GM21381 (cell line): Measurements from ENCODE around the gene NDFIP1.

Experiments used
- ATAC-seq: cut with Tn5 transposase; IDR thresholded peaks from one replicate; pipeline ENCODE4 v1.9.1; 2021; ENCODE audit warnings: mild to moderate bottlenecking, moderate library complexity; ENCODE audit not compliant: unreplicated experiment

The NDFIP1 gene

DNA sequence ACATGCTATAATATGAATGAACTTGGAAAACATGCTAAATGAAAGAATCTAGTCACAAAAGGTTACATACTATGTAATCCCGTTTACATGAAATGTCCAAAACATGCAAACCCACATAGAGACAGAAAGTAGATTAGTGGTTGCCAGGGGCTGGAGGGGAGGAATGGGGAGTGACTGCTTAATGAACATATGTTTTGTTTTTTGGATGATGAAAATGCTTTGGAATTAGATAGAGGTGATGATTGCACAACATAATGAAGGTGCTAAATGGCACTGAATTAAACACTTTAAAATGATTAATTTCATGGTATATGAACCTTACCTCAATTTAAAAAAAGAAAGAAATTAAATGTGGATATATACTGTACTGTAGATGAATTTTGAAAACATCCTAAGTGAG is 17.6 kb upstream of the NDFIP1 start:
- ATAC-seq = no peak

- ATAC-seq = no peak
Observed at GRCh38 chr5:142091922-142092321, 16.7 kb upstream of the NDFIP1 start.

DNA sequence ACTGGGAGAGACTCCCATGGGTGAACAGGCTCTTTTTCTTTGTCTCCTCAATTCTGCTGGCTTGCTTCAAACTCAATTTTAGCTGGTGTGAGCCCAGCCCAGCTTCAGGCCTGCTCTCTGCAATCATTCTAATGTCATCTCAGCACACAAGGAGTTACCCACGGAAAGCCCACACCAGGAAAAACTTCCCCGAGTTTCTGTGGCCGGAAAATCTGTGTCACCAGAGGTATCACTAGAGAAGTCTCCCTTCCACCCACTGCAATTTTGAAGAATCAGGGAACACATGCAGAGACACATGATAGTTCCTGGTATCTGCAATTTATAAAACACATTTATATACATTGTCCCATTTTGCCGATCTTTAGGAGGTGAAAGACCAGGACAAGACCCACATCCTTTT is 13.5 kb upstream of the NDFIP1 start:
- no peak for ATAC-seq

GRCh38 chr5:142095651-142096330 is 12.8 kb upstream of the NDFIP1 start:
- no peak for ATAC-seq

GRCh38 chr5:142096382-142096781 is 12.2 kb upstream of the NDFIP1 start:
- no peak for ATAC-seq

DNA sequence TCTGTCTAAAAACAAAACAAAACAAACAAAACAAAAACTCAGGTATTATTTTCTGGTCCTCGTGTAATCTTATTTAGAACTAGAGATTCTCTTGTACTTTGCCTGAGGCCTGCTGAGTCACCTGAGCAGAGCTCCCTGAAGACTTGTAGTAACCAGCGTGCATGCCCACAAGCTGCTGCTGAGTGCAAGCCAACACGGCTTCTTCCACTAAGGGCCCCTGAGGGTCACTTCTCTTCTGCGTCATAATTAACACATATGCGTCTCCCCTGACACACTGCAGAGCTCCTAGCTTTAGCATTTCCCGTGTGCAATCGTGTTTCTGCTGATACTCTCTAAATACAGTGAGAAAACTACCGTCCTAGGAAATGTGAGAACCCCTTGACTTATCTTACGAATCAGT is 10.9 kb upstream of the NDFIP1 start:
- ATAC-seq = no peak

GRCh38 chr5:142098275-142098674 is 10.3 kb upstream of the NDFIP1 start:
- no peak for ATAC-seq

GRCh38 chr5:142098931-142099330 is 9.6 kb upstream of the NDFIP1 start:
- no peak for ATAC-seq

GRCh38 chr5:142100307-142100706 is 8.3 kb upstream of the NDFIP1 start:
- ATAC-seq = no peak

- ATAC-seq = no peak
Observed at GRCh38 chr5:142102980-142103740, 5.4 kb upstream of the NDFIP1 start.

DNA sequence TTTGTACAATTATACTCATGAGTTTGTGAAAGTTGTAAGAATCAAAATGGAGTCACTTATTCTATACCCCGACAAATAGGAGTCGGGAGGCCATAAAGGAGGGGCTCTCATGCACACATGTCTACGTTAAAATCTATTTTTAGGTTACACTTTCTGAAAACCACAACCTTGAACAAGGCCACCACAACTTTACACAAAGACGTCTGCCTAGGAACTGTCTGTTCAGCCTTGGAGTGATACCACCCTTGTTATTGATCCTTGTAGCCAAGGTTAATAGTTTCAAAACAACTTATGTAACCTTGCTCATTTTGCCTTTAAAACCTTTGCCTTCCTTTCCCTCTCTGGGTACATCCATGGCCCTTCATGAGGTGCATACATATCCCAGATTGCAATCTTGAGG is 4.1 kb upstream of the NDFIP1 start:
- ATAC-seq = no peak

- ATAC-seq = no peak
Observed at GRCh38 chr5:142106061-142106460, 2.5 kb upstream of the NDFIP1 start.

DNA sequence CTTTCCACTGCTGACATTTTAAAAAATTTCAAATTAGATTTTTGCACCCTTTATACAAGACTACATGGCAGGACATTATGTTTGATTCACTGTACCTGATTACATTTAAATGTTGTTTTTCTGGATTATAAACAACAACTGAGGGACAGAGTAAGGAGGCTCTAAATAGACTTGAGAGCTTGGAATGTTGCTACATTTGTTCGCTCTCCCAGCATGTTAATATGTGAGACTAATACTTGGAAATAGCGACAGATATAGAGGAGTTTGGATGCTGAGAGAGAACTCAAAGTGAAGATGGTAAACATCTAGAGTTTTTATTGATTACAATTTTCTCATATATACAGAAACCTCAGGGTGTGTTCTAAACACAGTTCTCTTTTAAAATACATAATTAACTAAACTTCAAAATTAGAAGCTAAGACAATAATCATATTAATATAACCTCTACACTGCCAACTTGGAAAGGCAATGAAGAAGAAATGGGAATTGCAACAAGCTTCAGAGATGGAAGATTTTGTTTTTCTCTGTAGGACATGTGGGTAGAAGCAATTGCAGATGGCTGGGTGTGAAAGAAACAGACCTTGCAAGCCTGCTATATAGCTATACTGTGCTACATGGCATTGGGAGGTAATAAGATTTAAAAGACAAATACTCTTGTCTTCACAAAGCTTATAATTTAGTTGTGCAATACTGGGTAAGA is 1.4 kb upstream of the NDFIP1 start:
- no peak for ATAC-seq

GRCh38 chr5:142107736-142108431 is 695 bp upstream of the NDFIP1 start:
- ATAC-seq = no peak

GRCh38 chr5:142109331-142110045 is 909 bp downstream of the NDFIP1 start:
- ATAC-seq = peak; percentile 5

DNA sequence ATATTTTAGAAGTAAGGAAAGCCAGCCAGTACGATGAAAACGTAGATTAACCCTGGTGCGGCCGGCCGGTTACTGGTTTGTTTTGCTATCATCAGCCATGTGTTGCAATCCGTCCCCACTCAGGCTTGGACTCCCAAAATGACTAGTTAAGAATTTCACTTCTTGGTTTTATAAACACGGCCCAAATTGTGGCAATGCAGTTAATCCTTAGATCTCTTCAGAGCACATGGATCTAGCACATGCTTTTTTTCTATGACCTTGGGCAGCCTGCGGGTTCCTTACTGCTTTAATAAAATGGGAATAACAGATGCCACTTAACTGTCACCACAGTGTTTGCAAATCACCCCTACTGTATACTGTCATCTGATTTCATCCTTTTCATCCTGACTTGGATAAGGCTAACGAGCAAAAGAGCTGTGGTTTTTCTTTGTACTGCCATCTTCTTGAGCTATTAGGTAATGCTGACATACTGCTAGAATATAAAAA is 1.5 kb downstream of the NDFIP1 start:
- ATAC-seq = no peak

GRCh38 chr5:142110988-142111687 is 2.6 kb downstream of the NDFIP1 start:
- ATAC-seq = no peak

DNA sequence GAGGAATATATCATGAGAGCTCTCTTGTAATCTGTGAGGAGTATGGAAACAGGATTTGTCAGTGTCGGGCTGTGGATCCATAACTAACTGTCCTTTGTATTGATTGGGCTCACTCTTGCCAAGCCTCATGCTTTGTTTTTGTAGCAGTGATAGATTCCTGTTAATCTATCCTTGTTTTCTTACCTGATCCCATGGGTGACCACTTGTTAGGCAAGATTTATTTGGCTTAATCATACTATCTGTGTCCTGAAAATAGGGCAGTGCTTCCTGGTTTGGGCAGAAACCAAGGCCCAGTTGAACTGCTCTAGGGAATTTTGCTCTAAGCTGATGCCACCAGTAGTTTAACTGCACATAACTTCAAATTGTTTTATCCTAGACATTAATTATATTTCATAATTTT is 6.1 kb downstream of the NDFIP1 start:
- ATAC-seq = no peak

DNA sequence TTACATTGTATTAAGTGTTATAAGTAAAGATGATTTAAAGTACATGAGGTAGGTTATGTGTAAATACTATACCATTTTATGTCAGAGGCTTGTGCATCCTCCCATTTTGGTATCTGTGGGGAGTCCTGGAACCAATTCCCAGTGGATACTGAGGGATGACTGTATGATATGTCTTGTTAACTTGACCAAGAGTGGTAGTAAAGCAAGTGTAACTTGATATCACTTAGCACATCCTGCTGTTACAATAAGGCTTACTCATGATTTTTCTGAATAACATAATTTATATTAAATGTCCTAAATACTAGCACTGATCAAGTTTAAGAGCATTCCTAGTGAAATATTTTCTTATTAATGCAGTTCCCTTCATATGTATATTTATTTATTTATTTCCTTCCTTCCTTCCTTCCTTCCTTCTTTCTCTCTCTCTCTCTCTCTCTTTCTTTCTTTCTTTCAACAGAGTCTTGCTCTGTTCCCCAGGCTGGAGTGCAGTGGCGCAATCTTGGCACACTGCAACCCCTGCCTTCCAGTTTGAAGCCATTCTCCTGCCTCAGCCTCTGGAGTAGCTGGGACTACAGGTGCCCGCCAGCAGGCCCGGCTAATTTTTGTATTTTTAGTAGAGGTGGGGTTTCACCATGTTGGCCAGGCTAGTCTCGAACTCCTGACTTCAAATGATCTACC is 7.5 kb downstream of the NDFIP1 start:
- ATAC-seq = no peak
